HG03095 (cell line): ENCODE results near the gene TMEM240.
"Not testable (repeated sequence)": the region's sequence is repeated elsewhere in the genome, so short reads cannot be mapped to it uniquely, and the experiment has no call there.

Source experiments
- ATAC-seq: cut with Tn5 transposase; IDR thresholded peaks from one replicate; pipeline ENCODE4 v1.9.1; 2021; ENCODE audit warnings: moderate library complexity; ENCODE audit not compliant: unreplicated experiment

TMEM240 gene

DNA sequence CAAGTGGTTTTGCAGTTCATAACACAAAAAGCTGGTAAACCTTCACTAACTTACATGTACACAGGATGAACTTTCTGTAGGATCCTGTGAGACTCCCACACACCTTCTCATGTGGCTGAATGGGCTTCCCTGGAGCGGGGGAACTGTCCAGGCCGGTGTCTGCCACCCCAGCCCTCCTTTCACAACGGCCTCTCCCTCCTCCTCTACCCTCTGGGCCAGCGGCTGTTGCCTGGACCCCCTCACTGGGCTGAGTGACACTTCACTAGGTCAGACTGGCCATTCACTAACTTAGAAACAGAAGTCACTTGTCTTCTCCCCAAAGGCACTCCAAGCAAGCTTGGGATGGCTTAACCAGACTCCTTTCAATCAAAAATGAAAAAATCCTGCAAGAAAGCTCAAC, 18.2 kb upstream of the TMEM240 start:
- ATAC-seq: no peak

DNA sequence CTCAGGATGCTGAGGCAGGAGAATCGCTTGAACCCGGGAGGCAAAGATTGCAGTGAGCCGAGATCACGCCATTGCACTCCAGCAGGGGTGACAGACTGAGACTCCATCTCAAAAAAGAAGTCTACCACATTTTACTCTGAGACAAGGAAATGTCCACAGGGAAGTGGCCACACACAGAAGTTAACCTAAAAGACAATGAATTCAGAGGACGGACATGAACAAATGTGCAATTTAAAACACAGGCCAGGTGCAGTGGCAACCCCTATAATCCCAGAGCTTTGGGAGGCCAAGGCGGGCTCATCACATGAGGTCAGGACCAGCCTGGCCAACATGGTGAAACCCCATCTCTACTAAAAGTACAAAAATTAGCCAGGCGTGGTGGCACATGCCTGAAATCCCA, 17.3 kb upstream of the TMEM240 start:
- not testable (repeated sequence) for ATAC-seq

GRCh38 chr1:1556961-1557360, 16.5 kb upstream of the TMEM240 start:
- not testable (repeated sequence) for ATAC-seq

DNA sequence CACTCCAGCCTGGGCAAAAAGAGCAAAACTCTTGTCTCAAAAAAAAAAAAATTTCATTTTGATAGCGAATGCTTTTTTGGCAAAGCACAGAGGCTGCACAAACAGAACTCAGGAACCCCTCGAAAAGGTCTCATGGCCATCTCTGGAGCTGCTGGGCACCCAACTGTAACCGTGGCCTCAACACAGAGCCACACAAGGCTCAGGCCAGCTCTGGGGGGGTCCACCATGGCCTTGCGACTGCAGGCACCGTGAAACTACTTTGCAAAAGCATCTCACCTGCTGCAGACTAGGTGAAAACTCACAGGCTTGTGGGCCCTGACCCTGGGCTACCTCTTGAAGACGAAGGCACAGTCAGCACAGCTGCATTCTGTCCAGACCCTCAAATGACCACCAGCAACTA, 16.1 kb upstream of the TMEM240 start:
- no peak for ATAC-seq

GRCh38 chr1:1554926-1555915, 14.8 kb upstream of the TMEM240 start:
- ATAC-seq: no peak

GRCh38 chr1:1554550-1554925, 14.1 kb upstream of the TMEM240 start:
- ATAC-seq: no peak

- no peak for ATAC-seq
These were observed 13.5 kb upstream of the TMEM240 start for GRCh38 chr1:1553821-1554494.

DNA sequence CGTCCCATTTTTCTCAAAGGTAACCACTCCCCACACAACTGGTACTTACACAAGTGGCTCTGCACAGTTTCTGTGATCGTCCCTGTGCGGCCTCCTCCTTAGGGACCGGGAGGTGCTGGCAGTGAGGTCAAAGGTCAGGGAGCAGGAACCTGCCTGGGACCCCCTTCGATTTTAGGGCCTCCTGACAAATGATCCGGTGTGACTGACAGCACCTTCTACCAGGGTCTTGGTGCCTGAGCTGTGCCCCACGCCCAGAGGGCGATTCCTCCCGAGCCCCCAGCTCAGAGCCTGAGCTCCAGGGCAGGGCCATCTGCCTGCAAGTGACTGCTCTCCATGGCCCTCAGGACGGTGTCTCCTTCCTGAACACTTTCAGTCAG, 11.8 kb upstream of the TMEM240 start:
- no peak for ATAC-seq

DNA sequence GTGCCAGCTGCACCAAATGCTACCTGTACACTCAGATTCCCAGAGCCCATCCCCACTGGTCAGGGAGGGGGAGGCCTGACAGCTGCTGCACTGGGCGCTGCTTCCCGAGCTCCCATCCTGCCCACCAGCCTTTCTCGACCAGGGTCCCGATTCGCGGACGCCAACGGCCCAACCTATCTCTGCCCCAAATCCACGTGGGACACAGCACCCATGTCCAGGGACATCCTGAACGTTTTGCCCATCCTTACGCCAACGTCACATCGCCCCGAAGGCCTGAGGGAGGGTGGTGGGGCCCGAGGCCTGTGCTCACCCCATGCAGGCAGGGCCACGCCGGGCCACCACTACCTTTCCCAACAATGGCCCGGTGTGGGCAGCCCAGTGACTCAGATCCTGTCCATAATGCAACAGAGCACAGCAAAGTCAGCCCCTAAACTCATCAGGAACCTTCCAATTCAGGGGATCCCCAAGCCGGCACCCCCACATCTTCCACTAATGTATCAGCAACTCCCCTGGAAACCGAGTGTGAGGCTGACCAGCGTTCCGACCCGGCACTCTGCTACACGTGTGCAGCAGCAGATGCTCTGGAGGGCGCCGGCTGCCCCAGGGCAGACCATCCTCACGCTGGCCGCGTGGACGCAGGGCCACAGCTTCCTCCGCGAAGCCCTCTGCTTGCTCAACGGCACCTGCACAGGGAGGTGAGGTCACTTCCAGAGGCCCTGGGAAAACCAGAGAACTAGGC, 11.3 kb upstream of the TMEM240 start:
- no peak for ATAC-seq

GRCh38 chr1:1550591-1551432, 10.4 kb upstream of the TMEM240 start:
- ATAC-seq: no peak

GRCh38 chr1:1550087-1550486, 9.7 kb upstream of the TMEM240 start:
- no peak for ATAC-seq

- no peak for ATAC-seq
These were observed 8.2 kb upstream of the TMEM240 start for GRCh38 chr1:1548591-1548990.

GRCh38 chr1:1547476-1547875, 7.1 kb upstream of the TMEM240 start:
- ATAC-seq: no peak

GRCh38 chr1:1547011-1547410, 6.6 kb upstream of the TMEM240 start:
- ATAC-seq: no peak

GRCh38 chr1:1545946-1546737, 5.7 kb upstream of the TMEM240 start:
- ATAC-seq: no peak

DNA sequence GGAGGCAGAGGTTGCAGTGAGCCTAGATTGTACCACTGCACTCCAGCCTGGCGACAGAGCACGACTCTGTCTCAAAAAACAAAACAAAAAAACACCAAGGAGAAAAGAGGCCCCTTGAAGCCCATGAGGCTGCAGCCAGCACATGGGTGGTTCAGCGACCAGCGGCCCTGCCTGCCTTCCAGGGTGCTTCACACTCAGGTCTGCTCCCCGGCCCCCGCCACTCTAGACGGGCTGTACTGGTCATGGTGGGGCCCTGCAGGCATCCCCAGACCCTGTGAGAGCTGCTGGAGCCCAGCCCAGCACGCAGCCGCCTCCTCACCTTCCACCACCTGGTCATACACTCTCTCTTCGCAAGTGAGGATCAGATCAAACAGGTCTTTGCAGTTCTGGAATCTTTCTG, 4.1 kb upstream of the TMEM240 start:
- no peak for ATAC-seq

DNA sequence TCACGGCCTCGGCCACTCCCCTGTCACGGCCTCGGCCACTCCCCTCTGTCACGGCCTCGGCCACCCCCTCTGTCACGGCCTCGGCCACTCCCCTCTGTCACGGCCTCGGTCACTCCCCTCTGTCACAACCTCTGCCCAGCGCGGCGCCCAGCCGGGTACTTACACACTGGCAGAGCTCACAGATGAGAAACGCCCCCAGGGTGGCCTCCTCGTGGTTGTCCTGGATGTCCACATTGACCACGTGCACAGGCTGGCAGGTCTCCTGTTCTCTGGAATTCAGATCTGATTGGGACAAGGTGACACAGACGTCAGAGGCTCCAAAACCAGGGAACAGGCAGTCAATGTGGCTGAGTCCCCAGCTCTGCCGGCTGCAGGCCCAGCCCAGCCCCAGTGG, 3.3 kb upstream of the TMEM240 start:
- no peak for ATAC-seq

- no peak for ATAC-seq
These were observed 2.6 kb upstream of the TMEM240 start for GRCh38 chr1:1542766-1543705.
